Spleen (tissue), 11 donors: ENCODE results near the gene IL17REL. TPM values are rescaled to one million over a fixed set of nuclear protein-coding genes. Genes with fewer than 3 reads are reported as not detected.
"Not testable (repeated sequence)": the region's sequence is repeated elsewhere in the genome, so short reads cannot be mapped to it uniquely, and the experiment has no call there.

ENCODE experiments used
- DNase-seq: peaks from one replicate; pipeline ENCODE4 v3.0.0-alpha.2; 2020
- H3K27ac ChIP-seq, 8 donors: fragments of 200-600 bp; sonication (generic) in 7 of 8; 1 replicate in 4 of 8; 2 replicates in 4 of 8; pipeline versions ENCODE4 v1.5.0 to v1.8.0; 2016 to 2021; ENCODE audit warnings: inconsistent platforms in 4 of 8, mild to moderate bottlenecking in 4 of 8, moderate library complexity in 1 of 8
- H3K27me3 ChIP-seq, 7 donors: fragments of 200-600 bp; sonication (generic) in 6 of 7; replicated peaks in 1 of 7; 1 replicate in 4 of 7; 2 replicates in 3 of 7; pipeline versions ENCODE4 v1.5.0 to v1.8.0; 2016 to 2021; ENCODE audit warnings: inconsistent platforms in 3 of 7, mild to moderate bottlenecking in 1 of 7
- H3K36me3 ChIP-seq, 6 donors: fragments of 200-600 bp; sonication (generic) in 5 of 6; 1 replicate in 4 of 6; 2 replicates in 2 of 6; pipeline versions ENCODE4 v1.5.0 to v1.8.0; 2016 to 2021; ENCODE audit warnings: inconsistent platforms in 2 of 6
- H3K4me1 ChIP-seq, 6 donors: fragments of 200-600 bp; sonication (generic) in 5 of 6; 1 replicate in 3 of 6; 2 replicates in 3 of 6; pipeline versions ENCODE4 v1.5.0 to v1.8.0; 2016 to 2021; ENCODE audit warnings: inconsistent platforms in 3 of 6
- H3K4me3 ChIP-seq, 8 donors: fragments of 200-600 bp; sonication (generic) in 7 of 8; 1 replicate in 4 of 8; 2 replicates in 4 of 8; pipeline versions ENCODE4 v1.5.0 to v1.8.0; 2016 to 2021; ENCODE audit warnings: inconsistent platforms in 4 of 8, mild to moderate bottlenecking in 4 of 8, moderate library complexity in 2 of 8
- H3K9me3 ChIP-seq, 8 donors: fragments of 200-600 bp; sonication (generic) in 7 of 8; 1 replicate in 4 of 8; 2 replicates in 4 of 8; pipeline versions ENCODE4 v1.5.0 to v1.8.0; 2016 to 2021; ENCODE audit warnings: inconsistent platforms in 4 of 8
- CTCF ChIP-seq, 11 experiments: fragments of 200-600 bp in 7 of 11; fragments of 450-650 bp in 4 of 11; sonication (generic) in 4 of 11; IDR thresholded peaks in 8 of 11; conservative IDR thresholded peaks in 3 of 11; 1 replicate in 7 of 11; 2 replicates in 4 of 11; pipeline versions ENCODE4 v1.4.0 to v1.8.0; 2016 to 2021; ENCODE audit warnings: antibody characterized with exemption in 11 of 11, inconsistent platforms in 4 of 11, mild to moderate bottlenecking in 1 of 11
- POLR2A ChIP-seq, 3 donors: fragments of 450-650 bp; IDR thresholded peaks; one replicate each; pipeline ENCODE4 v1.5.1; 2017; ENCODE audit warnings: antibody characterized with exemption in 3 of 3, mild to moderate bottlenecking in 1 of 3
- POLR2AphosphoS5 ChIP-seq, 3 donors: sonication (generic); formaldehyde crosslinking; IDR thresholded peaks; one replicate each; pipeline ENCODE4 v1.5.1; 2017; ENCODE audit warnings: antibody characterized with exemption in 3 of 3
- WGBS, 5 donors: extraction: QIAGEN DNeasy Blood & Tissue Kit in 3 of 5; methylation state at CpG; one replicate each; pipeline versions ENCODE4 v1.1.5 to v1.1.7; 2013 to 2018; 5-methylcytosine and 5-hydroxymethylcytosine counted together
- intact Hi-C: fragments of 100-400 bp; cut with DNase I; formaldehyde crosslinking; loops from one replicate; pipeline ENCODE4 v1.15.0; 2023; ENCODE audit warnings: low total_unique reads
- polyA plus RNA-seq, 3 donors: library from polyadenylated mRNA; stranded (reverse); fragments of 200-250 nt; gene quantifications; one replicate each; pipeline ENCODE4 v1.2.1, GENCODE V29; 2013
- total RNA-seq, 7 donors: library from RNA; depleted of rRNA in 3 of 7; stranded (reverse); fragments of >200 nt in 3 of 7; fragmentation: NEBNext Ultra II Directional in 4 of 7; extraction: Animal tissue kit (Norgen Biotek cat#: 25700) in 4 of 7; gene quantifications; one replicate each; pipeline versions ENCODE4 v1.1.0 to v1.2.1, GENCODE V29; 2016 to 2021
- donor health status: healthy with polysubstance abuse.
- donor health status: DM: no; HTN: no; CAD: no; lungs with moderate emphysema.
- donor health status: DM: no; HTN: no; CAD: no.
- donor health status: Bipolar disorder and iron deficiency.
- donor health status: healthy.
- donor health status: DM: no; HTN: no; CAD: no.
- donor health status: DM: yes; HTN: yes; CAD: no.

Gene IL17REL
- total and polyA plus RNA-seq, 10 donors: 0.21 to 1.9 (median 0.83) TPM

GRCh38 chr22:49991167-49991566, 21.4 kb downstream of the IL17REL start:
- no peaks in the 10 kb centered on the region for H3K36me3 ChIP-seq
- DNase-seq: no peak
- no peaks in the 10 kb centered on the region for H3K27me3 ChIP-seq
- WGBS, 5 donors: 86 to 95% (median 92%) methylated on average over 6 of the region's 6 CpGs
- H3K27ac ChIP-seq: no peak overlapping the region
- H3K9me3 ChIP-seq: peaks cover 0 to 30% (median 22%) of the 10 kb centered on the region in 8 donors
- TF ChIP-seq POLR2A (IDR thresholded peaks at IDR 0.05) (no peak), CTCF (IDR thresholded peaks at IDR 0.05 in 8 of 11, conservative IDR thresholded peaks at IDR 0.05 in 3 of 11) (no peak), POLR2AphosphoS5 (IDR thresholded peaks at IDR 0.05) (no peak)
- intact Hi-C loops: loop anchor here (5.0 kb wide), 1 partner anchor 59 kb away; no protein-coding TSS in a partner anchor
- H3K4me1 ChIP-seq: peaks cover 4 to 14% (median 10%) of the 10 kb centered on the region in 6 donors
- H3K4me3 ChIP-seq: no peak overlapping the region

GRCh38 chr22:49989826-49990225, 22.7 kb downstream of the IL17REL start:
- H3K4me3 ChIP-seq, H3K27ac ChIP-seq, DNase-seq, H3K27me3 ChIP-seq, H3K36me3 ChIP-seq: not testable (repeated sequence)
- intact Hi-C loops: loop anchor here (5.0 kb wide), 1 partner anchor 58 kb away; no protein-coding TSS in a partner anchor
- peaks cover 4 to 14% (median 10%) of the 10 kb centered on the region in 6 donors for H3K4me1 ChIP-seq
- peaks cover 0 to 38% (median 31%) of the 10 kb centered on the region in 8 donors for H3K9me3 ChIP-seq
- WGBS, 5 donors: 85 to 96% (median 96%) methylated on average over 15 to 24 of the region's 24 CpGs

GRCh38 chr22:49986325-49986724, 26.2 kb downstream of the IL17REL start:
- no peak for DNase-seq
- H3K4me1 ChIP-seq: peaks cover 0 to 19% (median 15%) of the 10 kb centered on the region in 6 donors
- no peaks in the 10 kb centered on the region for H3K36me3 ChIP-seq
- intact Hi-C loops: no loop called here
- H3K4me3 ChIP-seq: no peak overlapping the region
- 73 to 97% (median 95%) methylated on average over 2 of the region's 2 CpGs for WGBS, 5 donors
- H3K9me3 ChIP-seq: peaks cover 0 to 34% (median 26%) of the 10 kb centered on the region in 8 donors
- H3K27me3 ChIP-seq: peaks cover 0 to 36% (median 25%) of the 10 kb centered on the region in 7 donors
- H3K27ac ChIP-seq: no peak overlapping the region
- TF ChIP-seq POLR2AphosphoS5 (IDR thresholded peaks at IDR 0.05): no peak
- TF ChIP-seq POLR2A (IDR thresholded peaks at IDR 0.05): no peak
- TF ChIP-seq CTCF (IDR thresholded peaks at IDR 0.05 in 8 of 11, conservative IDR thresholded peaks at IDR 0.05 in 3 of 11): no peak

- H3K9me3 ChIP-seq: peaks cover 0 to 36% (median 26%) of the 10 kb centered on the region in 8 donors
- H3K27me3 ChIP-seq: peaks cover 0 to 36% (median 25%) of the 10 kb centered on the region in 7 donors
- peaks cover 0 to 19% (median 15%) of the 10 kb centered on the region in 6 donors for H3K4me1 ChIP-seq
- no peak for TF ChIP-seq POLR2A (IDR thresholded peaks at IDR 0.05)
- peak in 9 of 11 experiments; percentile 22 to 73 (median 66) for TF ChIP-seq CTCF (IDR thresholded peaks at IDR 0.05 in 8 of 11, conservative IDR thresholded peaks at IDR 0.05 in 3 of 11)
- TF ChIP-seq POLR2AphosphoS5 (IDR thresholded peaks at IDR 0.05): peak in 2 of 3 donors; percentile 29 to 47
- intact Hi-C loops: no loop called here
- no peak overlapping the region for H3K27ac ChIP-seq
- DNase-seq: peak; percentile 81
- H3K4me3 ChIP-seq: peak overlapping the region in 6 of 8 donors; percentile 1 to 60 (median 23)
- H3K36me3 ChIP-seq: no peaks in the 10 kb centered on the region
- 13 to 60% (median 16%) methylated on average over 5 to 90 of the region's 90 CpGs for WGBS, 5 donors
These were observed 29.2 kb downstream of the IL17REL start for GRCh38 chr22:49983148-49984042.

- Histone ChIP-seq H3K9me3 (peaks cover 0 to 35% (median 25%) of the 10 kb centered on the region in 8 donors), H3K27me3 (peaks cover 0 to 36% (median 25%) of the 10 kb centered on the region in 7 donors), H3K4me1 (peaks cover 0 to 23% (median 15%) of the 10 kb centered on the region in 6 donors)
- intact Hi-C loops, DNase-seq, H3K36me3 ChIP-seq, H3K4me3 ChIP-seq, H3K27ac ChIP-seq: not testable (repeated sequence)
- WGBS, 5 donors: 93 to 99% (median 96%) methylated on average over 7 of the region's 7 CpGs
These were observed 30.8 kb downstream of the IL17REL start for GRCh38 chr22:49981799-49982198.
